NCI-H460 (cell line): ENCODE results near the gene SPIRE1. TPM values are rescaled to one million over a fixed set of nuclear protein-coding genes. Genes with fewer than 3 reads are reported as not detected.

Source experiments
- DNase-seq: peaks from one replicate; pipeline ENCODE4 v3.0.0-alpha.2; 2016; ENCODE audit warnings: low read depth; ENCODE audit errors: extremely low read depth
- small RNA-seq, 2 experiments: library from RNA; depleted of rRNA; stranded (forward); fragments of <200 nt; gene quantifications; one replicate each; pipeline ENCODE3, GENCODE V24; 2014
- total RNA-seq: library from RNA; depleted of rRNA; stranded (reverse); fragments of >200 nt; shearing (Covaris generic); gene quantifications from 2 replicates; pipeline ENCODE4 v1.2.3, GENCODE V29; 2014; rRNA removed

The SPIRE1 gene
- total RNA-seq, 1 experiment from 2014 or later: 46.2 TPM

DNA sequence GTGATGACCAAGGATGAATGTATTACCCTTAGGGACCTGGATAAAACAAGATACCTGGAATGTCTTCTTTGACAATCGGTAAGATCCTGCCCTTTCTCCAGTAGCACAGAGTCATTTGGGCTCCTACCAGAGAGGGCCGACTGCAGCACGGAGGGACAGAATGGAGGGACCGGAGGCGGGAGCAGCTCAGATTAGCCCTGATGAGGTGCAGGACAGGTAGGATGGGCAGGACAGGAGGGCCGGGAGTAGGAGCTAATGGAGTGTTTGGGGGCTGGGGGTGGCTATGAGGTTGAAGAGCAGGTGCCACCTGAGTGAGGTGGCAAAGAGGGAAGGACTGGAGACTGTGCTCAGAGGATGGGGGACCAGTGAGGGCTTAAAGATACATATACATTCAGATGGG, 260.1 kb downstream of the SPIRE1 start:
- DNase-seq: no peak

DNA sequence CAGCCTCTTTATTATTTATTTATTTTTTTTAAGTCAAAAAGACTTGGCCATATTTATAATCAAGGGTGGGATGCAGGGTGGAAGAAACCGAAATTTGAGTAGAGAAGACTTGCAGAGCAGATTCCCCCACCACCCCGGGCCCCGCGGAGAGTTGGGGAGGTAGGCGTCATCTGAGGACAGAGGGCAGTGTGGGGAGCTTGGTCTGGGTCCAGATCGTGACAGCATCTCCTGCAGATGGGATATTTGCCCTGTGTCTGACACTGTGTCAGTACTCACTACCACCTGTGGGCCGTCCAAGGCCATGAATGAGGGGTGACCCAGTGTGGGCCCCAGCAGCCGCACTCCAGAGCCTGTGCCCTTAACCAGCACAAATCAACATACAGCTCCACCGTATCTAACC, 260.7 kb downstream of the SPIRE1 start:
- no peak for DNase-seq

Small RNA genes lying within 50 kb of the gene (small RNA-seq; reads per million reads assigned to genes)
- gene RNU7-129P: 0 reads per million in 2 experiments

Other genes starting within 250 kb of the SPIRE1 start
- gene CEP76, start 44.6 kb upstream of the SPIRE1 start, total RNA-seq: 10.9 and 15.6 TPM in 2 replicates
- gene PSMG2, start 44.9 kb upstream of the SPIRE1 start, total RNA-seq: 133 and 136 TPM in 2 replicates
- gene PTPN2, start 226.1 kb upstream of the SPIRE1 start, total RNA-seq: 34.4 and 38.8 TPM in 2 replicates